ENCODE data around the gene TULP1.

The TULP1 gene

GRCh38 chr6:35522151-35522550 lies 9.5 kb upstream of the TULP1 start:
- no CpG with 5 or more reads among the region's 12 CpGs for WGBS (ENCODE audit: extremely low coverage, insufficient coverage, insufficient read length)
- no peak overlapping the region for H3K23ac ChIP-seq (ENCODE audit: low read length)
- no peak overlapping the region for H3K4me2 ChIP-seq (ENCODE audit: low read length)
- no peak overlapping the region for H3K4ac ChIP-seq (ENCODE audit: low read depth, low read length)
- no peak overlapping the region for H3K9ac ChIP-seq (ENCODE audit: low read length)
- no peak overlapping the region for H2AFZ ChIP-seq (ENCODE audit: insufficient read depth, low read length, poor library complexity)
- H3K27ac ChIP-seq (ENCODE audit: low read depth, low read length): no peak overlapping the region
- peak overlapping the region; percentile 41 for H2BK12ac ChIP-seq (ENCODE audit: low read length)
- H4K8ac ChIP-seq (ENCODE audit: low read depth, low read length): no peak overlapping the region
- no peak overlapping the region for H4K12ac ChIP-seq (ENCODE audit: low read depth, low read length)
- no peak overlapping the region for H3K18ac ChIP-seq (ENCODE audit: low read length)
- H3K36me3 ChIP-seq (ENCODE audit: control insufficient read depth in 1 of 2, insufficient read depth in 2 of 2, low read length in 2 of 2): no peaks in the 10 kb centered on the region
- no peaks in the 10 kb centered on the region for H3K9me3 ChIP-seq (ENCODE audit: insufficient read depth, low read depth, low read length)
- no peak overlapping the region for H2AK5ac ChIP-seq (ENCODE audit: low read length)
- peaks cover 7% of the 10 kb centered on the region for H3K79me1 ChIP-seq (ENCODE audit: low read length)
- H3K27me3 ChIP-seq (ENCODE audit: insufficient read depth, low read length): no peaks in the 10 kb centered on the region
- peaks cover 0 to 5% of the 10 kb centered on the region in 2 experiments for H3K4me1 ChIP-seq (ENCODE audit: control insufficient read depth in 1 of 2, insufficient read depth in 2 of 2, low read length in 2 of 2)
- no peak overlapping the region for H2BK5ac ChIP-seq (ENCODE audit: low read depth, low read length, poor library complexity)
- no peaks in the 10 kb centered on the region for H3K79me2 ChIP-seq (ENCODE audit: control insufficient read depth, insufficient read depth, low read length, poor library complexity)
- no peak for DNase-seq
- no peak overlapping the region for H2BK120ac ChIP-seq (ENCODE audit: insufficient read depth, low read length, poor library complexity)
- no peak overlapping the region for H3K14ac ChIP-seq (ENCODE audit: low read length)
- H4K91ac ChIP-seq (ENCODE audit: low read depth, low read length): peak overlapping the region; percentile 25
- H3K4me3 ChIP-seq (ENCODE audit: low read depth, low read length): no peak overlapping the region

GRCh38 chr6:35521235-35521634 lies 8.5 kb upstream of the TULP1 start:
- peak overlapping the region; percentile 8 for H4K91ac ChIP-seq (ENCODE audit: low read depth, low read length)
- no peaks in the 10 kb centered on the region for H3K27me3 ChIP-seq (ENCODE audit: insufficient read depth, low read length)
- H3K4me3 ChIP-seq (ENCODE audit: low read depth, low read length): no peak overlapping the region
- H2BK5ac ChIP-seq (ENCODE audit: low read depth, low read length, poor library complexity): no peak overlapping the region
- peaks cover 7% of the 10 kb centered on the region for H3K79me1 ChIP-seq (ENCODE audit: low read length)
- H3K9ac ChIP-seq (ENCODE audit: low read length): no peak overlapping the region
- peak overlapping the region; percentile 3 for H3K14ac ChIP-seq (ENCODE audit: low read length)
- no peak overlapping the region for H3K4ac ChIP-seq (ENCODE audit: low read depth, low read length)
- H2AFZ ChIP-seq (ENCODE audit: insufficient read depth, low read length, poor library complexity): no peak overlapping the region
- WGBS (ENCODE audit: extremely low coverage, insufficient coverage, insufficient read length): no CpG with 5 or more reads among the region's 4 CpGs
- no peaks in the 10 kb centered on the region for H3K9me3 ChIP-seq (ENCODE audit: insufficient read depth, low read depth, low read length)
- no peak for DNase-seq
- H3K23ac ChIP-seq (ENCODE audit: low read length): no peak overlapping the region
- H4K8ac ChIP-seq (ENCODE audit: low read depth, low read length): no peak overlapping the region
- H2AK5ac ChIP-seq (ENCODE audit: low read length): no peak overlapping the region
- peaks cover 0 to 5% of the 10 kb centered on the region in 2 experiments for H3K4me1 ChIP-seq (ENCODE audit: control insufficient read depth in 1 of 2, insufficient read depth in 2 of 2, low read length in 2 of 2)
- H3K4me2 ChIP-seq (ENCODE audit: low read length): no peak overlapping the region
- H4K12ac ChIP-seq (ENCODE audit: low read depth, low read length): no peak overlapping the region
- no peak overlapping the region for H2BK12ac ChIP-seq (ENCODE audit: low read length)
- H3K18ac ChIP-seq (ENCODE audit: low read length): no peak overlapping the region
- H2BK120ac ChIP-seq (ENCODE audit: insufficient read depth, low read length, poor library complexity): no peak overlapping the region
- no peaks in the 10 kb centered on the region for H3K79me2 ChIP-seq (ENCODE audit: control insufficient read depth, insufficient read depth, low read length, poor library complexity)
- no peaks in the 10 kb centered on the region for H3K36me3 ChIP-seq (ENCODE audit: control insufficient read depth in 1 of 2, insufficient read depth in 2 of 2, low read length in 2 of 2)
- H3K27ac ChIP-seq (ENCODE audit: low read depth, low read length): no peak overlapping the region

GRCh38 chr6:35519313-35520015 lies 6.8 kb upstream of the TULP1 start:
- no CpG with 5 or more reads among the region's 9 CpGs for WGBS (ENCODE audit: extremely low coverage, insufficient coverage, insufficient read length)
- no peaks in the 10 kb centered on the region for H3K9me3 ChIP-seq (ENCODE audit: insufficient read depth, low read depth, low read length)
- peaks cover 7% of the 10 kb centered on the region for H3K79me1 ChIP-seq (ENCODE audit: low read length)
- peak overlapping the region; percentile 61 for H2BK5ac ChIP-seq (ENCODE audit: low read depth, low read length, poor library complexity)
- no peaks in the 10 kb centered on the region for H3K27me3 ChIP-seq (ENCODE audit: insufficient read depth, low read length)
- H2AFZ ChIP-seq (ENCODE audit: insufficient read depth, low read length, poor library complexity): no peak overlapping the region
- H4K91ac ChIP-seq (ENCODE audit: low read depth, low read length): peak overlapping the region; percentile 74
- H3K18ac ChIP-seq (ENCODE audit: low read length): no peak overlapping the region
- peak overlapping the region; percentile 8 for H2BK12ac ChIP-seq (ENCODE audit: low read length)
- H3K23ac ChIP-seq (ENCODE audit: low read length): no peak overlapping the region
- H2AK5ac ChIP-seq (ENCODE audit: low read length): no peak overlapping the region
- no peak overlapping the region for H3K4me3 ChIP-seq (ENCODE audit: low read depth, low read length)
- peak; percentile 90 to 92 for DNase-seq
- peaks cover 0 to 5% of the 10 kb centered on the region in 2 experiments for H3K4me1 ChIP-seq (ENCODE audit: control insufficient read depth in 1 of 2, insufficient read depth in 2 of 2, low read length in 2 of 2)
- no peak overlapping the region for H4K8ac ChIP-seq (ENCODE audit: low read depth, low read length)
- H3K4ac ChIP-seq (ENCODE audit: low read depth, low read length): no peak overlapping the region
- H3K14ac ChIP-seq (ENCODE audit: low read length): no peak overlapping the region
- peak overlapping the region; percentile 15 for H2BK120ac ChIP-seq (ENCODE audit: insufficient read depth, low read length, poor library complexity)
- peak overlapping the region; percentile 64 for H3K27ac ChIP-seq (ENCODE audit: low read depth, low read length)
- H4K12ac ChIP-seq (ENCODE audit: low read depth, low read length): no peak overlapping the region
- H3K9ac ChIP-seq (ENCODE audit: low read length): no peak overlapping the region
- no peaks in the 10 kb centered on the region for H3K79me2 ChIP-seq (ENCODE audit: control insufficient read depth, insufficient read depth, low read length, poor library complexity)
- no peak overlapping the region for H3K4me2 ChIP-seq (ENCODE audit: low read length)
- no peaks in the 10 kb centered on the region for H3K36me3 ChIP-seq (ENCODE audit: control insufficient read depth in 1 of 2, insufficient read depth in 2 of 2, low read length in 2 of 2)

GRCh38 chr6:35518566-35519312 lies 6.0 kb upstream of the TULP1 start:
- H4K8ac ChIP-seq (ENCODE audit: low read depth, low read length): no peak overlapping the region
- peak overlapping the region; percentile 64 for H3K27ac ChIP-seq (ENCODE audit: low read depth, low read length)
- H3K4me3 ChIP-seq (ENCODE audit: low read depth, low read length): no peak overlapping the region
- H2BK5ac ChIP-seq (ENCODE audit: low read depth, low read length, poor library complexity): no peak overlapping the region
- no peak overlapping the region for H3K4ac ChIP-seq (ENCODE audit: low read depth, low read length)
- H3K9ac ChIP-seq (ENCODE audit: low read length): no peak overlapping the region
- no peak overlapping the region for H3K4me2 ChIP-seq (ENCODE audit: low read length)
- peak overlapping the region; percentile 37 for H2BK120ac ChIP-seq (ENCODE audit: insufficient read depth, low read length, poor library complexity)
- peaks cover 0 to 5% of the 10 kb centered on the region in 2 experiments for H3K4me1 ChIP-seq (ENCODE audit: control insufficient read depth in 1 of 2, insufficient read depth in 2 of 2, low read length in 2 of 2)
- no peak overlapping the region for H2AFZ ChIP-seq (ENCODE audit: insufficient read depth, low read length, poor library complexity)
- H3K14ac ChIP-seq (ENCODE audit: low read length): no peak overlapping the region
- DNase-seq: peak; percentile 78 to 97
- H3K79me2 ChIP-seq (ENCODE audit: control insufficient read depth, insufficient read depth, low read length, poor library complexity): no peaks in the 10 kb centered on the region
- no peak overlapping the region for H4K12ac ChIP-seq (ENCODE audit: low read depth, low read length)
- no CpG with 5 or more reads among the region's 6 CpGs for WGBS (ENCODE audit: extremely low coverage, insufficient coverage, insufficient read length)
- no peaks in the 10 kb centered on the region for H3K9me3 ChIP-seq (ENCODE audit: insufficient read depth, low read depth, low read length)
- no peak overlapping the region for H4K91ac ChIP-seq (ENCODE audit: low read depth, low read length)
- peaks cover 7% of the 10 kb centered on the region for H3K79me1 ChIP-seq (ENCODE audit: low read length)
- no peak overlapping the region for H2BK12ac ChIP-seq (ENCODE audit: low read length)
- H3K18ac ChIP-seq (ENCODE audit: low read length): no peak overlapping the region
- H3K27me3 ChIP-seq (ENCODE audit: insufficient read depth, low read length): no peaks in the 10 kb centered on the region
- H2AK5ac ChIP-seq (ENCODE audit: low read length): no peak overlapping the region
- no peak overlapping the region for H3K23ac ChIP-seq (ENCODE audit: low read length)
- no peaks in the 10 kb centered on the region for H3K36me3 ChIP-seq (ENCODE audit: control insufficient read depth in 1 of 2, insufficient read depth in 2 of 2, low read length in 2 of 2)
